Measurements from ENCODE around the gene PDF.

DNA sequence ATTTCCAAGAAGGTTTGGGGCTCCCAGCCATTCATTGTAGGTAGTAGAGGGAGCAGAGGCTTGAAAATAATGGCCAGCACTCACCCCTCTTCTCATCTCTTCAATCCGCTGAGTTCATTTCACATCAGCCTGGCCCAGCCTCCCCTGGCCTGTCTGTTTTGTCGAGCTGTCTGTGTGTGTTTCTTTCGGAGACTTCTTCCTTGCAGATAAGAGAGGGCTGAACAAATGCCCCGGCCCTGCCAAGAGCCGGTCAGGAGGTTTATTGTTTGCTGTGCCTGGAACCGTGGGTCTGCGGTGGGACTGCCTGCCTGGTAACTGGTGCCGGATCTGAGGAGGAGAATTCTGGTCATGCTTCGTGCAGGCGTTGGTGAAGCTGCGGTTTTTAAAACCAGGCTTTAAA lies 15.9 kb downstream of the PDF start:
- TF ChIP-seq, protein P1, sequence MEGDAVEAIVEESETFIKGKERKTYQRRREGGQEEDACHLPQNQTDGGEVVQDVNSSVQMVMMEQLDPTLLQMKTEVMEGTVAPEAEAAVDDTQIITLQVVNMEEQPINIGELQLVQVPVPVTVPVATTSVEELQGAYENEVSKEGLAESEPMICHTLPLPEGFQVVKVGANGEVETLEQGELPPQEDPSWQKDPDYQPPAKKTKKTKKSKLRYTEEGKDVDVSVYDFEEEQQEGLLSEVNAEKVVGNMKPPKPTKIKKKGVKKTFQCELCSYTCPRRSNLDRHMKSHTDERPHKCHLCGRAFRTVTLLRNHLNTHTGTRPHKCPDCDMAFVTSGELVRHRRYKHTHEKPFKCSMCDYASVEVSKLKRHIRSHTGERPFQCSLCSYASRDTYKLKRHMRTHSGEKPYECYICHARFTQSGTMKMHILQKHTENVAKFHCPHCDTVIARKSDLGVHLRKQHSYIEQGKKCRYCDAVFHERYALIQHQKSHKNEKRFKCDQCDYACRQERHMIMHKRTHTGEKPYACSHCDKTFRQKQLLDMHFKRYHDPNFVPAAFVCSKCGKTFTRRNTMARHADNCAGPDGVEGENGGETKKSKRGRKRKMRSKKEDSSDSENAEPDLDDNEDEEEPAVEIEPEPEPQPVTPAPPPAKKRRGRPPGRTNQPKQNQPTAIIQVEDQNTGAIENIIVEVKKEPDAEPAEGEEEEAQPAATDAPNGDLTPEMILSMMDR (IDR thresholded peaks at IDR 0.05) = no peak
- TF ChIP-seq ZFX (IDR thresholded peaks at IDR 0.05; ENCODE audit: borderline replicate concordance) = no peak
